GM23248 (cell line): Measurements from ENCODE around the gene BCAP31. TPM values are rescaled to one million over a fixed set of nuclear protein-coding genes. Genes with fewer than 3 reads are reported as not detected.

Experiments
- DNase-seq: peaks from one replicate; pipeline ENCODE4 v3.0.0-alpha.2; 2015
- H2AFZ ChIP-seq: fragments of 200-600 bp; sonication (generic); 2 replicates; pipeline ENCODE4 v1.6.1; 2016; ENCODE audit warnings: antibody characterized with exemption
- H3F3A ChIP-seq: fragments of 200-600 bp; sonication (generic); 2 replicates; pipeline ENCODE4 v1.6.1; 2016; ENCODE audit warnings: mild to moderate bottlenecking, antibody characterized with exemption, mixed run types; ENCODE audit not compliant: insufficient read depth
- H3K27ac ChIP-seq: fragments of 200-600 bp; sonication (generic); 2 replicates; pipeline ENCODE4 v1.5.1; 2016; ENCODE audit warnings: mild to moderate bottlenecking
- H3K27me3 ChIP-seq: fragments of 200-600 bp; sonication (generic); replicated peaks from 2 replicates; pipeline ENCODE4 v1.6.1; 2016; ENCODE audit warnings: mild to moderate bottlenecking; ENCODE audit not compliant: insufficient read depth
- H3K36me3 ChIP-seq: fragments of 200-600 bp; sonication (generic); 2 replicates; pipeline ENCODE4 v1.6.1; 2016; ENCODE audit warnings: low read depth, mild to moderate bottlenecking
- H3K4me1 ChIP-seq: fragments of 200-600 bp; sonication (generic); 2 replicates; pipeline ENCODE4 v1.6.1; 2016; ENCODE audit warnings: mild to moderate bottlenecking; ENCODE audit not compliant: insufficient read depth
- H3K4me2 ChIP-seq: fragments of 200-600 bp; sonication (generic); one replicate; pipeline ENCODE4 v1.6.1; 2016; ENCODE audit warnings: mild to moderate bottlenecking; ENCODE audit not compliant: unreplicated experiment
- H3K4me3 ChIP-seq: fragments of 200-600 bp; sonication (generic); 2 replicates; pipeline ENCODE4 v1.5.1; 2016; ENCODE audit warnings: mild to moderate bottlenecking
- H3K79me2 ChIP-seq: fragments of 200-600 bp; sonication (generic); 2 replicates; pipeline ENCODE4 v1.6.1; 2016; ENCODE audit warnings: mild to moderate bottlenecking; ENCODE audit not compliant: insufficient read depth
- H3K9ac ChIP-seq: fragments of 200-600 bp; sonication (generic); 2 replicates; pipeline ENCODE4 v1.6.1; 2016; ENCODE audit warnings: mild to moderate bottlenecking
- H3K9me2 ChIP-seq: fragments of 200-600 bp; sonication (generic); 2 replicates; pipeline ENCODE4 v1.6.1; 2016; ENCODE audit warnings: mixed run types, mild to moderate bottlenecking, moderate library complexity; ENCODE audit not compliant: insufficient read depth
- H3K9me3 ChIP-seq: fragments of 200-600 bp; sonication (generic); one replicate; pipeline ENCODE4 v1.6.1; 2017; ENCODE audit warnings: low read depth
- H4K20me1 ChIP-seq: fragments of 200-600 bp; sonication (generic); 2 replicates; pipeline ENCODE4 v1.6.0; 2016; ENCODE audit not compliant: insufficient read depth
- EZH2 ChIP-seq: fragments of 200-600 bp; sonication (generic); IDR thresholded peaks from 2 replicates; pipeline ENCODE4 v1.6.1; 2018; ENCODE audit warnings: antibody characterized with exemption, mild to moderate bottlenecking; ENCODE audit not compliant: insufficient read depth, poor library complexity, severe bottlenecking
- EZH2phosphoT487 ChIP-seq: fragments of 200-600 bp; sonication (generic); IDR thresholded peaks from 2 replicates; pipeline ENCODE4 v1.6.1; 2018; ENCODE audit warnings: antibody characterized with exemption, moderate library complexity, mild to moderate bottlenecking, low read depth; ENCODE audit not compliant: insufficient read depth
- WGBS, 2 experiments: methylation state at CpG; one replicate each; pipeline ENCODE4 v1.1.6; 2015 to 2017; ENCODE audit warnings: low lambda C conversion rate in 2 of 2, low coverage in 1 of 2; ENCODE audit errors: missing lambda C conversion rate in 2 of 2; 5-methylcytosine and 5-hydroxymethylcytosine counted together
- in situ Hi-C: fragments of 300-500 bp; cut with MboI; formaldehyde crosslinking; loops from 2 replicates; pipeline ENCODE4 v1.15.0; 2020
- polyA plus RNA-seq: library from polyadenylated mRNA; unstranded; fragments of >200 nt; fragmentation: Nextera tagmentation; extraction: Ambion mirVana; gene quantifications from 2 replicates; pipeline ENCODE4 v1.2.1, GENCODE V29; 2016
- total RNA-seq: library from RNA; depleted of rRNA; stranded (reverse); fragments of >200 nt; shearing (Covaris generic); gene quantifications from 2 replicates; pipeline ENCODE4 v1.2.3, GENCODE V29; 2014

The BCAP31 gene
- total and polyA plus RNA-seq, 2 experiments from 2014 or later = 180 to 317 TPM

DNA sequence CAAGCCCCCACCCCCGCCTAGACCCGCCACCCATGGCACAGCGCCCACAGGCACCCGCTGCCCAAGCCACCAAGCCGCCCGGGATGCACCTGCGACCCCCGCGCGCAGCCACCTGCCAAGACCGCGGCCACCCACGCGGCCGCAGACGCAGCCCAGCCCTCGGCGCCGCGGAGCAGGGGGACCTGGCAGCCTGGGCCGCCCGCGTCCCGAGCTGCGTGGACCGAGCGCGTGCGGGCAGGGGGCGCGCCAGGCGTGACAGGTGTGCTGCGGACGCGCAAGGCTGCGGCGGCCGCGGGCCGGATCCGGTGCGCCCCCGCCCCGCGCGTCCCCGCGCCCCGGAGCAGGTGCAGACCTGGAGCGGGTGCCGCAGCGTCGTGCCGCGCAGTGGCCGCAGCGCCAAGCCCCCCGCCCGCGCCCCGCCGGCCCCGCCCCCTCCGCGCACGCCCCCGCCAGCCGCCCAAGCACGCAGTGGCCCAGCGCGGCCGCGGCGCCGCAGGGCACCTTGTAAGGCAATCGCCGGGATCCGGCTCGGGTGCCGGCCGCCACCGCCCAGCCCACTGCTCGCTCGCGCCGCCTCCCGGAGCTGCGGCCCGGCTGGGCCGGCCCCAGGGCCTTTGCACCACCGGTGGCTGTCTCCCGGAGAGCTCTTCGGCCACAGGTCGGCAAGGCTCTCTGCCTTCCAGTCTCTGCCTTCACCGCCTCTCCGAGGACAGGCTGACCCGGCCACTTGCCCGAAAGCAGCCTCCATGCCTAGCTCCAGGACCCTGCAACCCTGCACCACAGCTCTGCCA, 50.6 kb downstream of the BCAP31 start, which contains the start of gene PNCK:
Gene PNCK (minus strand): TSS at position 386 of the 791 bp plus-strand sequence. CDS start 737 bp downstream, outside the sequence.
- H3K4me2 ChIP-seq = no peak within 1 kb of the TSS
- H3K36me3 ChIP-seq = no peaks in the 10 kb centered on the region
- TF ChIP-seq EZH2 (no peak), EZH2phosphoT487 (no peak)
- no peak within 1 kb of the TSS for H3K27ac ChIP-seq
- no peaks in the 10 kb centered on the region for H3K9me2 ChIP-seq
- no peaks in the 10 kb centered on the region for H3K4me1 ChIP-seq
- in situ Hi-C loops = loop anchor here (10.0 to 25.0 kb wide), 2 partner anchors 119 to 711 kb away; no protein-coding TSS in a partner anchor
- no peak for DNase-seq
- H3K4me3 ChIP-seq = no peak within 1 kb of the TSS
- H3K79me2 ChIP-seq = no peaks in the 10 kb centered on the region
- no peak within 1 kb of the TSS for H2AFZ ChIP-seq
- no peak within 1 kb of the TSS for H3K9ac ChIP-seq
- 25 to 96% methylated on average over 4 to 8 of the region's 98 CpGs for WGBS, 2 experiments
- H3F3A ChIP-seq = no peaks in the 10 kb centered on the region
- no peaks in the 10 kb centered on the region for H3K9me3 ChIP-seq
- H4K20me1 ChIP-seq = no peaks in the 10 kb centered on the region
- H3K27me3 ChIP-seq = no peaks in the 10 kb centered on the region

DNA sequence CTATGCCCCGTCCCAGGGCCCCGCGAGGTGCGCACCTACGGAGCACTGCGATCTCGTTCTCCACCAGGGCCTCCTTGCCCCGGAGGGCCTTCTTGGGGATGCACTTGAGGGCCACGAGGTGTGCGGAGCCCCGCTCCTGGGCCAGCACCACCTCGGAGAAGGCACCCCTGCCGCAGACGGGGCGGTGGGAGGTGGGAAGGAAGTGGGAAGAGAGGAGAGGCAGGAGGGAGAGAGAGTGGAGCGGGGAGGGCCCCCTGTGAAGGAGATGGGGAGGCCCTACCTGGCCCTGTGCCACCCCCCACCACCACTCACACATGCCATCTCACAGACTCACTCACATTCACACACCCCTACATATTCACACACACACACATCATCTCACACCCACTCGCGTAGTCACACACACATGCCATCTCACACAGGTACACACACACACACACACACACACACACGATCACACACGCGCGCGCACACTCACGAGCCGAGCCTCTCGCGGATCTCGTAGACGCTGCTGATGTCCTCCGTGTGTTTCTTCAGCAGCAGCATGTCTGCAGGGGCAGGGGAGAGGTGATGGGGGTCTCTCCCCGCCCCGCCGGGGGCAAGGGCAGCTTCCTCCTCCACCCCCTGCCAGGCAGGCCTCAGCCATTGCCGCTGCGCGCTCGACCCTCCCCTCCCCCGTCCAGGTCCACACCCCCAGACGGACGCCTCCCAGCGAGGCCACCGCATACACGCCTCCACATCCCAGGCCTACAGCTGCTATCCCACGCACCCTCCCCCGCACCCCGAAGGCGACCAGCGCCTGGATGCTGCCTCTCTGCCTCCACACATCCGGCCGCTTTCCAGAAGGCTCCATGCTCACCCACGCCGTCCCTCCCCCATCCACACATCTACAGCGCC, 51.4 kb downstream of the BCAP31 start:
- Histone ChIP-seq H4K20me1 (no peaks in the 10 kb centered on the region), H3K79me2 (no peaks in the 10 kb centered on the region), H3K4me2 (no peak overlapping the region), H3K9me3 (no peaks in the 10 kb centered on the region), H2AFZ (no peak overlapping the region), H3K27me3 (no peaks in the 10 kb centered on the region), H3K36me3 (no peaks in the 10 kb centered on the region), H3K9ac (no peak overlapping the region), H3K4me3 (no peak overlapping the region), H3K4me1 (no peaks in the 10 kb centered on the region), H3K27ac (no peak overlapping the region), H3F3A (no peaks in the 10 kb centered on the region), H3K9me2 (no peaks in the 10 kb centered on the region)
- TF ChIP-seq EZH2 (no peak), EZH2phosphoT487 (no peak)
- DNase-seq = no peak
- in situ Hi-C loops = loop anchor here (10.0 to 25.0 kb wide), 2 partner anchors 118 to 710 kb away; no protein-coding TSS in a partner anchor
- WGBS, 2 experiments = 20 to 29% methylated on average over 12 to 49 of the region's 53 CpGs

DNA sequence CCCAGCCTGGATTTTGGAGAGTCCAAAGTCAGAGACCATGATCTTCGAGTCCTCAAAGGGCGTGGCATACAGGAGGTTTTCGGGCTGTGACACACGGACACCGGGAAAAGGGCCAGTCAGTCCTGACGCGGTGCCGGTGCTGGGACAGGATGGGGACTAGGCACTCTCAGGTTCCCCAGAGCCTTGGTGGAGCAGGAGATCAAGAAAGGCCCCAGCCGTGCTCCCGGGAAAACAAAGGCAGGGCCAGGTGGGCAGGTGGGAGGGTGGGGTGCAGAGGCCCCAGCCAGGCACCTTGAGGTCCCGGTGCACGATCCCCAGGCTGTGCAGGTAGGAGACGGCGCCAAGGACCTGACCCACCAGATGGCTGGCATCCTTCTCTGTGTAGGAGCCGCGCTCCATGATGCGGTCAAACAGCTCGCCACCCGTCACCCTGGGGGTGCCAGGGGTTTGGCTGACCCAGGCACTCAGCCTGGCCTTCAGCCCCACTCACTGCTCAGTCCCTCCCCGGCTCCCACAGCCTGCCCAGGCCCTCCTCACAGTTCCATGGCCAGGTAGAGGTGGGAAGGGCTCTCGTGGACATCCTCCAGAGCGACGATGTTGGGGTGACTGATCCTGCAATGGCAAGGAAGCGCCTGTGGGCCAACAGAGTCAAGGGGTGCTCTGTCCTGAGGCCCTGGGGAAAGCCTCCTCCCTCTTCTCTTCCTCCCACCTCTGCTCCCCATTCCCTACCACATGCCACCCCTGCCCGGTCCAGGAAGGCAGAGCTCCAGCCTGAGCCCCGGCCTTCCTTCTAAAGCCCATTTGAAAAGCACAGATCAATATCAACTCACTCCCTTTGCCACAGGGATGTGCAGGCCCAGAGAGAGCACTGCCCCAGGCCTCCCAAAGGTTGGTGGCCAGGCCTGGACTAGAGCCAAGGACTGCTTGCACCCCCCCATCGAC, 52.3 kb downstream of the BCAP31 start:
- H3K4me1 ChIP-seq = no peaks in the 10 kb centered on the region
- H3K9ac ChIP-seq = no peak overlapping the region
- TF ChIP-seq EZH2phosphoT487 (no peak), EZH2 (no peak)
- no peak for DNase-seq
- no peak overlapping the region for H3K4me3 ChIP-seq
- no peaks in the 10 kb centered on the region for H3K36me3 ChIP-seq
- H3K4me2 ChIP-seq = no peak overlapping the region
- no peaks in the 10 kb centered on the region for H3K9me2 ChIP-seq
- no peaks in the 10 kb centered on the region for H3F3A ChIP-seq
- H3K27me3 ChIP-seq = no peaks in the 10 kb centered on the region
- H4K20me1 ChIP-seq = no peaks in the 10 kb centered on the region
- H3K79me2 ChIP-seq = no peaks in the 10 kb centered on the region
- in situ Hi-C loops = loop anchor here (10.0 to 25.0 kb wide), 2 partner anchors 117 to 710 kb away; no protein-coding TSS in a partner anchor
- no peak overlapping the region for H2AFZ ChIP-seq
- H3K27ac ChIP-seq = no peak overlapping the region
- no peaks in the 10 kb centered on the region for H3K9me3 ChIP-seq
- 81 to 88% methylated on average over 13 to 17 of the region's 27 CpGs for WGBS, 2 experiments
